A549 (cell line): ENCODE results near the gene TEX22. TPM values are rescaled to one million over a fixed set of nuclear protein-coding genes. Genes with fewer than 3 reads are reported as not detected.

Source experiments
- ATAC-seq, 2 experiments: fragments of 200-7000 bp in 1 of 2; fragments of >200 bp in 1 of 2; cut with Nextera tagmentation in 1 of 2; cut with Tn5 transposase in 1 of 2; 3 replicates each; pipeline versions ENCODE4 v1.8.0 to v1.9.1; 2018 to 2020; ENCODE audit warnings: mild to moderate bottlenecking in 1 of 2, moderate library complexity in 1 of 2
- CTCF ChIA-PET: fragments of 300-600 bp; sonication (Branson Sonifier 250); formaldehyde crosslinking; extraction: SDS; loops from one replicate; lab custom pipeline; 2021; ENCODE audit warnings: antibody characterized with exemption, inconsistent platforms; lab: Yijun Ruan, JAX
- POLR2A ChIA-PET: fragments of 350-600 bp; formaldehyde crosslinking; extraction: SDS; loops from one replicate; lab custom pipeline; 2021; ENCODE audit warnings: antibody characterized with exemption, inconsistent platforms; lab: Yijun Ruan, JAX
- DNase-seq, 2 experiments: peaks; one replicate each; pipeline versions ENCODE4 v3.0.0 to v3.0.0-alpha.2; 2011 to 2016; ENCODE audit warnings: low read depth in 1 of 2, low spot score in 1 of 2
- FAIRE-seq: peaks from 2 replicates; lab custom pipeline; 2011; peaks lifted over from hg19 to GRCh38; lab: Jason Lieb, UNC
- H3K27ac ChIP-seq, 2 experiments: fragments of >200 bp; sonication (Bioruptor Twin); formaldehyde crosslinking; 3 replicates each; pipeline ENCODE4 v1.5.1; 2016 to 2017
- H3K4me1 ChIP-seq: fragments of >200 bp; sonication (Bioruptor Twin); formaldehyde crosslinking; 3 replicates; pipeline ENCODE4 v1.6.1; 2016
- H3K4me2 ChIP-seq: fragments of >200 bp; sonication (Bioruptor Twin); formaldehyde crosslinking; 3 replicates; pipeline ENCODE4 v1.6.1; 2016
- H3K4me3 ChIP-seq: fragments of >200 bp; sonication (Bioruptor Twin); formaldehyde crosslinking; 3 replicates; pipeline ENCODE4 v1.5.1; 2016
- H3K9me3 ChIP-seq: fragments of >200 bp; sonication (Bioruptor Twin); formaldehyde crosslinking; 3 replicates; pipeline ENCODE4 v1.6.1; 2016
- ATOH8 ChIP-seq: fragments of 250-450 bp; sonication (Bioruptor Pico); IDR thresholded peaks from 2 replicates; pipeline ENCODE4 v1.5.0; 2020; ENCODE audit warnings: low read depth, mild to moderate bottlenecking, moderate library complexity
- CHD4 ChIP-seq: fragments of 200-600 bp; sonication (generic); IDR thresholded peaks from 2 replicates; pipeline ENCODE4 v1.6.1; 2016; ENCODE audit warnings: antibody characterized with exemption, mild to moderate bottlenecking, borderline replicate concordance
- EP300 ChIP-seq, 2 experiments: fragments of >200 bp; sonication (Bioruptor Twin); formaldehyde crosslinking; IDR thresholded peaks; 2 replicates in 1 of 2; 3 replicates in 1 of 2; pipeline ENCODE4 v1.6.1; 2016 to 2017
- HOXB5 ChIP-seq: fragments of 250-450 bp; sonication (Bioruptor Pico); IDR thresholded peaks from 2 replicates; pipeline ENCODE4 v1.5.0; 2020; ENCODE audit warnings: mild to moderate bottlenecking, moderate library complexity
- JUN ChIP-seq, 2 experiments: fragments of >200 bp; sonication (Bioruptor Twin); formaldehyde crosslinking; IDR thresholded peaks; 2 replicates in 1 of 2; 3 replicates in 1 of 2; pipeline ENCODE4 v1.6.1; 2016 to 2017
- KDM1A ChIP-seq: fragments of 200-600 bp; sonication (generic); IDR thresholded peaks from 2 replicates; pipeline ENCODE4 v1.6.1; 2016; ENCODE audit warnings: low read depth, mild to moderate bottlenecking
- NFE2L2 ChIP-seq: fragments of 150-350 bp; conservative IDR thresholded peaks from 2 replicates; pipeline ENCODE4 v1.6.1; 2014; ENCODE audit warnings: low read length
- SREBF2 ChIP-seq: fragments of 450-650 bp; IDR thresholded peaks from 2 replicates; pipeline ENCODE4 v1.6.1; 2014; ENCODE audit warnings: mild to moderate bottlenecking, moderate library complexity
- TFCP2L1 ChIP-seq: fragments of 250-450 bp; sonication (Bioruptor Pico); IDR thresholded peaks from 2 replicates; pipeline ENCODE4 v1.5.0; 2021; ENCODE audit warnings: mild to moderate bottlenecking
- USF2 ChIP-seq: fragments of 450-650 bp; IDR thresholded peaks from 2 replicates; pipeline ENCODE4 v1.6.1; 2014; ENCODE audit warnings: antibody characterized with exemption
- ZC3H11A ChIP-seq: fragments of 450-650 bp; IDR thresholded peaks from 2 replicates; pipeline ENCODE4 v1.6.1; 2014; ENCODE audit warnings: antibody characterized with exemption, mild to moderate bottlenecking
- ZFP36 ChIP-seq: fragments of 450-650 bp; IDR thresholded peaks from 2 replicates; pipeline ENCODE4 v1.6.1; 2014; ENCODE audit warnings: borderline replicate concordance; ENCODE audit not compliant: partially characterized antibody
- ZSCAN20 ChIP-seq: fragments of 250-450 bp; sonication (Bioruptor Pico); IDR thresholded peaks from 2 replicates; pipeline ENCODE4 v1.8.0; 2022; ENCODE audit warnings: mild to moderate bottlenecking, moderate library complexity
- WGBS: methylation state at CpG from one replicate; pipeline ENCODE4 v1.1.6; 2017; ENCODE audit errors: missing lambda C conversion rate; 5-methylcytosine and 5-hydroxymethylcytosine counted together
- polyA plus RNA-seq, 4 experiments: library from polyadenylated mRNA; depleted of rRNA in 3 of 4; stranded (reverse); fragments of >200 nt; fragmentation: RNase III in 1 of 4; extraction: RNeasy Plus Mini Kit Qiagen cat#74134 plus additional on column Dnase treatment in 1 of 4; gene quantifications; 2 replicates in 3 of 4; 3 replicates in 1 of 4; pipeline ENCODE4 v1.2.3, GENCODE V29; 2011 to 2017

TEX22 gene
- polyA plus RNA-seq, 2 of the 4 experiments (the other 2 are of a cell fraction): 0.06 to 0.23 TPM

- Histone ChIP-seq H3K4me2 (no peak overlapping the region), H3K9me3 (no peaks in the 10 kb centered on the region), H3K4me1 (no peaks in the 10 kb centered on the region), H3K27ac (no peak overlapping the region), H3K4me3 (no peak overlapping the region)
- TF ChIP-seq USF2 (no peak), ZFP36 (no peak)
- WGBS: 90% methylated on average over 18 of the region's 23 CpGs
- no peak for ATAC-seq
- no peak for DNase-seq
- ChIA-PET POLR2A (no interaction called here), CTCF (interaction anchor here (0.6 kb wide), 1 partner anchor 133 kb away, joined by 3 read pairs; no protein-coding TSS in a partner anchor)
- no peak for FAIRE-seq
Measured at GRCh38 chr14:105377555-105378182, 20.7 kb upstream of the TEX22 start.

- no peaks in the 10 kb centered on the region for H3K4me1 ChIP-seq
- H3K27ac ChIP-seq: no peak overlapping the region
- no peak for FAIRE-seq
- no peak overlapping the region for H3K4me3 ChIP-seq
- no peak for TF ChIP-seq KDM1A
- TF ChIP-seq HOXB5 (CRISPR knock-in tag): no peak
- no peak for DNase-seq
- H3K9me3 ChIP-seq: no peaks in the 10 kb centered on the region
- no peak for ATAC-seq
- ChIA-PET CTCF (interaction anchor here (0.6 to 7.5 kb wide), 2 partner anchors 8 to 58 kb away, joined by 3 to 49 read pairs; no protein-coding TSS in a partner anchor), POLR2A (no interaction called here)
- WGBS: 76% methylated on average over 11 of the region's 11 CpGs
- no peak overlapping the region for H3K4me2 ChIP-seq
Measured at GRCh38 chr14:105378199-105378598, 20.1 kb upstream of the TEX22 start.

- 94% methylated on average over 16 of the region's 17 CpGs for WGBS
Measured at GRCh38 chr14:105378873-105379685, 19.3 kb upstream of the TEX22 start.

GRCh38 chr14:105379946-105380345 is 18.4 kb upstream of the TEX22 start:
- TF ChIP-seq JUN (IDR thresholded peaks at IDR 0.05) (no peak), ZSCAN20 (CRISPR knock-in tag) (no peak), SREBF2 (no peak), ATOH8 (CRISPR knock-in tag) (no peak), ZC3H11A (no peak), EP300 (IDR thresholded peaks at IDR 0.05) (no peak), NFE2L2 (no peak), CHD4 (no peak)
- no peak for DNase-seq
- Histone ChIP-seq H3K9me3 (no peaks in the 10 kb centered on the region), H3K4me3 (no peak overlapping the region), H3K4me2 (no peak overlapping the region), H3K27ac (no peak overlapping the region), H3K4me1 (no peaks in the 10 kb centered on the region)
- POLR2A ChIA-PET: no interaction called here
- WGBS: 92% methylated on average over 11 of the region's 14 CpGs
- CTCF ChIA-PET: interaction anchor here (1.3 to 7.5 kb wide), 3 partner anchors 10 to 148 kb away, joined by 3 to 49 read pairs (median 4); no protein-coding TSS in a partner anchor
- ATAC-seq: no peak
- FAIRE-seq: no peak

More at GRCh38 chr14:105378873-105379685, 19.3 kb upstream of the TEX22 start:
- H3K4me1 ChIP-seq: no peaks in the 10 kb centered on the region
- no peak overlapping the region for H3K4me3 ChIP-seq
- ChIA-PET POLR2A (no interaction called here), CTCF (interaction anchor here (0.6 to 7.5 kb wide), 4 partner anchors 9 to 149 kb away, joined by 3 to 49 read pairs (median 4); no protein-coding TSS in a partner anchor)
- H3K27ac ChIP-seq: no peak overlapping the region
- ATAC-seq (no peak), FAIRE-seq (no peak), DNase-seq (no peak)
- no peak for TF ChIP-seq TFCP2L1 (CRISPR knock-in tag)
- no peaks in the 10 kb centered on the region for H3K9me3 ChIP-seq
- no peak overlapping the region for H3K4me2 ChIP-seq
